WTC11 (cell line): ENCODE measurements around the gene GHSR. TPM values are rescaled to one million over a fixed set of nuclear protein-coding genes. Genes with fewer than 3 reads are reported as not detected.

Source experiments
- ATAC-seq: fragments of 200-7000 bp; cut with Tn5 transposase; 2 replicates; pipeline ENCODE4 v1.10.0; 2021; ENCODE audit warnings: mild to moderate bottlenecking, moderate library complexity
- CTCF ChIA-PET: fragments of 300-600 bp; sonication (Branson Sonifier 250); formaldehyde crosslinking; loops from one replicate; lab custom pipeline; 2021; ENCODE audit warnings: antibody characterized with exemption; lab: Charles Lee
- POLR2A ChIA-PET: fragments of 350-600 bp; sonication (Branson Sonifier 250); formaldehyde crosslinking; loops from one replicate; lab custom pipeline; 2021; ENCODE audit warnings: antibody characterized with exemption; lab: Charles Lee
- DNase-seq: peaks from one replicate; pipeline ENCODE4 v3.0.0; 2021; ENCODE audit warnings: low spot score
- H3K27ac Mint-ChIP-seq: 2 replicates; pipeline ENCODE4 v1.8.0; 2021; ENCODE audit warnings: mixed read lengths
- H3K27me3 Mint-ChIP-seq: 2 replicates; pipeline ENCODE4 v1.8.0; 2021; ENCODE audit warnings: low read depth, mild to moderate bottlenecking, moderate library complexity, mixed read lengths
- H3K36me3 Mint-ChIP-seq: 2 replicates; pipeline ENCODE4 v1.8.0; 2021; ENCODE audit warnings: mixed read lengths
- H3K4me1 Mint-ChIP-seq: 2 replicates; pipeline ENCODE4 v1.8.0; 2022; ENCODE audit warnings: mixed read lengths
- H3K4me3 Mint-ChIP-seq: 2 replicates; pipeline ENCODE4 v1.8.0; 2021; ENCODE audit warnings: mild to moderate bottlenecking, moderate library complexity, mixed read lengths
- H3K9me3 Mint-ChIP-seq: 2 replicates; pipeline ENCODE4 v1.8.0; 2021; ENCODE audit warnings: mixed read lengths
- ARID4B ChIP-seq: sonication (generic); formaldehyde crosslinking; IDR thresholded peaks from 2 replicates; pipeline ENCODE4 v1.8.0; 2023; ENCODE audit warnings: missing genetic modification reagents, mild to moderate bottlenecking, borderline replicate concordance
- CDX4 ChIP-seq: fragments of 250-450 bp; sonication (Bioruptor Pico); IDR thresholded peaks from 2 replicates; pipeline ENCODE4 v1.9.0; 2021; ENCODE audit warnings: moderate library complexity, mild to moderate bottlenecking, inconsistent platforms, borderline replicate concordance
- ELF4 ChIP-seq: sonication (generic); formaldehyde crosslinking; IDR thresholded peaks from 2 replicates; pipeline ENCODE4 v1.8.1; 2022; ENCODE audit warnings: low read depth, mild to moderate bottlenecking, moderate library complexity, missing genetic modification reagents
- EMX1 ChIP-seq: fragments of 250-450 bp; sonication (Bioruptor Pico); IDR thresholded peaks from 2 replicates; pipeline ENCODE4 v1.8.0; 2021; ENCODE audit warnings: mild to moderate bottlenecking
- ETV6 ChIP-seq: sonication (generic); formaldehyde crosslinking; IDR thresholded peaks from 2 replicates; pipeline ENCODE4 v1.8.1; 2022; ENCODE audit warnings: mild to moderate bottlenecking, missing genetic modification reagents
- FOXP1 ChIP-seq: sonication (generic); formaldehyde crosslinking; IDR thresholded peaks from 2 replicates; pipeline ENCODE4 v1.8.0; 2022; ENCODE audit warnings: missing genetic modification reagents, mild to moderate bottlenecking, moderate library complexity, borderline replicate concordance
- GTF2I ChIP-seq: fragments of 250-450 bp; sonication (Bioruptor Pico); conservative IDR thresholded peaks from 2 replicates; pipeline ENCODE4 v1.4.0; 2021; ENCODE audit warnings: mild to moderate bottlenecking
- MLX ChIP-seq: sonication (generic); formaldehyde crosslinking; IDR thresholded peaks from 2 replicates; pipeline ENCODE4 v1.8.1; 2023; ENCODE audit warnings: mild to moderate bottlenecking, missing genetic modification reagents, moderate library complexity
- PRDM15 ChIP-seq: sonication (generic); formaldehyde crosslinking; IDR thresholded peaks from 2 replicates; pipeline ENCODE4 v1.8.0; 2022; ENCODE audit warnings: missing genetic modification reagents
- PRRX2 ChIP-seq: fragments of 250-450 bp; sonication (Bioruptor Pico); IDR thresholded peaks from 2 replicates; pipeline ENCODE4 v1.8.0; 2021; ENCODE audit warnings: mild to moderate bottlenecking
- SMAD4 ChIP-seq: sonication (generic); formaldehyde crosslinking; IDR thresholded peaks from 2 replicates; pipeline ENCODE4 v1.8.0; 2022; ENCODE audit warnings: mild to moderate bottlenecking, missing genetic modification reagents
- TCF7 ChIP-seq: sonication (generic); formaldehyde crosslinking; IDR thresholded peaks from 2 replicates; pipeline ENCODE4 v1.8.0; 2022; ENCODE audit warnings: mild to moderate bottlenecking, low read depth, missing genetic modification reagents, moderate library complexity
- TP53 ChIP-seq: sonication (generic); formaldehyde crosslinking; IDR thresholded peaks from 2 replicates; pipeline ENCODE4 v1.8.1; 2023; ENCODE audit warnings: mild to moderate bottlenecking, missing genetic modification reagents
- ZNF317 ChIP-seq: sonication (generic); formaldehyde crosslinking; IDR thresholded peaks from 2 replicates; pipeline ENCODE4 v1.8.1; 2023; ENCODE audit warnings: low read depth, mild to moderate bottlenecking, moderate library complexity, missing genetic modification reagents, borderline replicate concordance
- ZNF532 ChIP-seq: fragments of 250-450 bp; sonication (Bioruptor Pico); IDR thresholded peaks from 2 replicates; pipeline ENCODE4 v1.9.0; 2021; ENCODE audit warnings: mild to moderate bottlenecking, borderline replicate concordance
- ZNF671 ChIP-seq: fragments of 250-450 bp; sonication (Bioruptor Pico); IDR thresholded peaks from 2 replicates; pipeline ENCODE4 v1.8.0; 2021; ENCODE audit warnings: mild to moderate bottlenecking
- total RNA-seq: library from RNA; stranded (reverse); gene quantifications from 3 replicates; pipeline ENCODE4 v1.2.3, GENCODE V29; 2021
- TF ChIP-seq, protein P1 (sequence below): sonication (generic); formaldehyde crosslinking; IDR thresholded peaks from 2 replicates; pipeline ENCODE4 v1.8.1; 2023; ENCODE audit warnings: mild to moderate bottlenecking, missing genetic modification reagents, moderate library complexity
- TF ChIP-seq, protein P2 (sequence below): sonication (generic); formaldehyde crosslinking; IDR thresholded peaks from 2 replicates; pipeline ENCODE4 v1.8.1; 2022; ENCODE audit warnings: low read depth, mild to moderate bottlenecking, moderate library complexity, missing genetic modification reagents, borderline replicate concordance
- TF ChIP-seq, protein P3 (sequence below): sonication (generic); formaldehyde crosslinking; IDR thresholded peaks from 2 replicates; pipeline ENCODE4 v1.8.1; 2022; ENCODE audit warnings: mild to moderate bottlenecking, moderate library complexity, missing genetic modification reagents

The GHSR gene
- total RNA-seq, 1 experiment from 2014 or later = not detected

- TF ChIP-seq MLX (CRISPR knock-in tag) = no peak
- TF ChIP-seq ZNF532 (CRISPR knock-in tag) = no peak
- TF ChIP-seq ZNF317 = no peak
- no peak for TF ChIP-seq PRRX2 (CRISPR knock-in tag)
- TF ChIP-seq ZNF671 (CRISPR knock-in tag) = no peak
- TF ChIP-seq TP53 (CRISPR knock-in tag) = no peak
These were observed 2.1 kb downstream of the GHSR start (continued) for GRCh38 chr3:172446198-172446597.

GRCh38 chr3:172444821-172445220 is 3.4 kb downstream of the GHSR start:
- ChIA-PET POLR2A (no interaction called here), CTCF (interaction anchor here (1.7 kb wide), 1 partner anchor 17 kb away, joined by 9 read pairs; no protein-coding TSS in a partner anchor)
- H3K27ac Mint-ChIP-seq = no peak overlapping the region
- no peak overlapping the region for H3K4me3 Mint-ChIP-seq
- DNase-seq (no peak), ATAC-seq (no peak)
- no peaks in the 10 kb centered on the region for H3K9me3 Mint-ChIP-seq
- peaks cover 52% of the 10 kb centered on the region for H3K27me3 Mint-ChIP-seq
- TF ChIP-seq ARID4B (no peak), FOXP1 (CRISPR knock-in tag) (no peak), SMAD4 (CRISPR knock-in tag) (no peak), PRDM15 (no peak), EMX1 (CRISPR knock-in tag) (no peak), ETV6 (CRISPR knock-in tag) (no peak), CDX4 (CRISPR knock-in tag) (no peak), ELF4 (CRISPR knock-in tag) (no peak), TCF7 (CRISPR knock-in tag) (no peak), GTF2I (CRISPR knock-in tag) (no peak)
- TF ChIP-seq, protein P1, sequence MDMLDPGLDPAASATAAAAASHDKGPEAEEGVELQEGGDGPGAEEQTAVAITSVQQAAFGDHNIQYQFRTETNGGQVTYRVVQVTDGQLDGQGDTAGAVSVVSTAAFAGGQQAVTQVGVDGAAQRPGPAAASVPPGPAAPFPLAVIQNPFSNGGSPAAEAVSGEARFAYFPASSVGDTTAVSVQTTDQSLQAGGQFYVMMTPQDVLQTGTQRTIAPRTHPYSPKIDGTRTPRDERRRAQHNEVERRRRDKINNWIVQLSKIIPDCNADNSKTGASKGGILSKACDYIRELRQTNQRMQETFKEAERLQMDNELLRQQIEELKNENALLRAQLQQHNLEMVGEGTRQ (CRISPR knock-in tag) = no peak
- TF ChIP-seq, protein P2, sequence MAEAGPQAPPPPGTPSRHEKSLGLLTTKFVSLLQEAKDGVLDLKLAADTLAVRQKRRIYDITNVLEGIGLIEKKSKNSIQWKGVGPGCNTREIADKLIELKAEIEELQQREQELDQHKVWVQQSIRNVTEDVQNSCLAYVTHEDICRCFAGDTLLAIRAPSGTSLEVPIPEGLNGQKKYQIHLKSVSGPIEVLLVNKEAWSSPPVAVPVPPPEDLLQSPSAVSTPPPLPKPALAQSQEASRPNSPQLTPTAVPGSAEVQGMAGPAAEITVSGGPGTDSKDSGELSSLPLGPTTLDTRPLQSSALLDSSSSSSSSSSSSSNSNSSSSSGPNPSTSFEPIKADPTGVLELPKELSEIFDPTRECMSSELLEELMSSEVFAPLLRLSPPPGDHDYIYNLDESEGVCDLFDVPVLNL (CRISPR knock-in tag) = no peak
- TF ChIP-seq, protein P3, sequence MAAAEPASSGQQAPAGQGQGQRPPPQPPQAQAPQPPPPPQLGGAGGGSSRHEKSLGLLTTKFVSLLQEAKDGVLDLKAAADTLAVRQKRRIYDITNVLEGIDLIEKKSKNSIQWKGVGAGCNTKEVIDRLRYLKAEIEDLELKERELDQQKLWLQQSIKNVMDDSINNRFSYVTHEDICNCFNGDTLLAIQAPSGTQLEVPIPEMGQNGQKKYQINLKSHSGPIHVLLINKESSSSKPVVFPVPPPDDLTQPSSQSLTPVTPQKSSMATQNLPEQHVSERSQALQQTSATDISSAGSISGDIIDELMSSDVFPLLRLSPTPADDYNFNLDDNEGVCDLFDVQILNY = no peak
- peaks cover 26% of the 10 kb centered on the region for H3K4me1 Mint-ChIP-seq
- H3K36me3 Mint-ChIP-seq = no peaks in the 10 kb centered on the region
